ENCODE data around the gene COL4A4.

COL4A4 gene

GRCh38 chr2:226978300-226978699, 185.7 kb downstream of the COL4A4 start:
- DNase-seq = no peak

DNA sequence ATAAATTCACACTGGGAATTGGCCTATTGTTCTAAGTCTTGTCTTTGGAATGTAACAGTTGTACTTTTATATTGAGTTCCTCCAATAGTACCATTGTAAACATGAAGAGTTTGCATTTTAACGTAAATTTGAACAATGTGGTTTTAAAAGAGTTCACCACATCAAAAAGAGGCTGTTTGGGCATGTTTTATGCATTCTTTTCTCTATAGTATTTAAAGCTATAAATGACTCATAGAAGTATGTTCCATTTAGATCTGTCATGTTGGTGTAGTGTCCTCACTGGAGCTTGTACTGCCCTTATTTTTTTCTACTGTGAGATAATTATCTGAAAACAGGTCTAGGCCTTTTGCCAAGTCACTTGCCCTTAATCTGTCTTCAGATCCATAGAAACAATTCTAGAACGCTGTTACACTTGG, 186.2 kb downstream of the COL4A4 start:
- DNase-seq = peak in 1 of 3 experiments; percentile 31

GRCh38 chr2:226973816-226974215, 190.2 kb downstream of the COL4A4 start:
- no peak for DNase-seq

DNA sequence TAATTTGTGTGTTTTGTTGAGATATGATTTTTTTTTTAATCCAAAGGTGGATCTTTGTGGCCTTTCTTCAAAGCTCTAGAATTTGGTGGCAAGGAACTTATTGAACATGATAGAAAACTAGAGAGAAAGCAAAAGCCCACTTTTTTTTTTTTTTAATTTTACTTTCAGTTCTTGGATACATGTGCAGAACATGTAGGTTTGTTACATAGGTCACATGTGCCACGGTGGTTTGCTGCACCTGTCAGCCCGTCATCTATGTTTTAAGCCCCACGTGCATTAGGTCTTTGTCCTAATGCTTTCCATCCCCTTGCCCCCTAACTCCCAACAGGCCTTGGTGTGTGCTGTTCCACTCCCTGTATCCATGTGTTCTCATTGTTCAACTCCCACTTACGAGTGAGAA, 192.2 kb downstream of the COL4A4 start:
- no peak for DNase-seq

DNA sequence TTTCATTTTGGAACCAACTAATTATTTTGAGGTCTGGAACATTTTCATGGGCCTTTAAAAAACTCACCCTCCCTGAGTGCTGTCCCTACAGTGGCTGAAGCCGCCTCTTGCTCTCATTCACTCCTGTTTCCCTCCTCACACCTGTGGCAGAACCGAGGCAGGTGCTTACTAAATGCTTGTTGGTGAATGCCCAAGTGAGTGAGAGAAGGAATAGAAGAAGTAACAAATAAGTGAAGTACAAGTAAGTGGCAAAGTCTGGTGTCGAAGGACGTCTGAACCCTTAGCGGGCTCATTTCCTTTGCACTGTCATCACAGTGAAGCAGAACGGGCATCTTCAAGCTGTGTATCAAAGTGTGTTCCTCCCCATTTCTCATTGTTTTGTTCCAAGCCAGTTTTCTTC, 192.9 kb downstream of the COL4A4 start:
- no peak for DNase-seq

DNA sequence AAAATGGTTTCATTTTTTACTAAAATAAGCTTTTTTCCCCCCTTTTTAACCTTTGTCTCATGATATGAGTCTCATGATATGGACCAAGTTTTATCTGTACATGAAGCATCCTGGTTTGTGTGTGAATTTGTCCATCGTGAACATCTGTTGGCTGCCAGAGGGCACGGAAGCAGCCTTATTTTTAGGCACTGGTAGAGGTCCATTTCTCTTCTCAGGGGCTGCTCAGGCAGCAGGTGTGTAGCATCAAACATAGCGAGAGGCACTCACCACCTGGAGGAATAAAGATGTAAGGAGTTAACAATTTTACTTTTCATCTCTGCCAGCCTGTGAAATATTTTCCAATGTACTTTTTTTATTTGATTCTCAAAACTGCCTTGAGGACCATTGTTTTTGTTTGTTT, 193.6 kb downstream of the COL4A4 start:
- no peak for DNase-seq

GRCh38 chr2:226969417-226970080, 194.5 kb downstream of the COL4A4 start:
- DNase-seq = no peak

- no peak for DNase-seq
These were observed 198.6 kb downstream of the COL4A4 start for GRCh38 chr2:226965376-226965775.

DNA sequence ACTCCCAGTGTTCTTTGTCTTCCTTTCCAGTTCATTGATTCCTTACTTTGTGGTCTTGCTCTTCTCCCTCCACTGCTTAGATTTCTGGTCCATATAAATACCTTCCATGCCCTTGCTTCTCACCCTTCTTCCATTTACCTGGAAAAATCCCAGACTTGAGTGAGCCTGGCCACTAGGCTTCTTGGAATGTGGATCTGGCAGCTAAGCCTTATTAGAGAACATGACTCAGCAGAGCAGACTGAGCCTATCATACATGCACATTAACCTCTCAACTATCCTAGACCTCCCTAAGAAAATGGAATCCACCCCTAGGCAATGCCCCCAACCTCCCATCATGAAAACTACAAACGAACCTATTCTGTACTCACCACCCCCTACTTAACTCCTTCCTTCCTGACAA, 200.5 kb downstream of the COL4A4 start:
- DNase-seq = no peak

- DNase-seq = no peak
These were observed 201.7 kb downstream of the COL4A4 start for GRCh38 chr2:226962176-226962773.

GRCh38 chr2:226959418-226959817, 204.6 kb downstream of the COL4A4 start:
- no peak for DNase-seq

DNA sequence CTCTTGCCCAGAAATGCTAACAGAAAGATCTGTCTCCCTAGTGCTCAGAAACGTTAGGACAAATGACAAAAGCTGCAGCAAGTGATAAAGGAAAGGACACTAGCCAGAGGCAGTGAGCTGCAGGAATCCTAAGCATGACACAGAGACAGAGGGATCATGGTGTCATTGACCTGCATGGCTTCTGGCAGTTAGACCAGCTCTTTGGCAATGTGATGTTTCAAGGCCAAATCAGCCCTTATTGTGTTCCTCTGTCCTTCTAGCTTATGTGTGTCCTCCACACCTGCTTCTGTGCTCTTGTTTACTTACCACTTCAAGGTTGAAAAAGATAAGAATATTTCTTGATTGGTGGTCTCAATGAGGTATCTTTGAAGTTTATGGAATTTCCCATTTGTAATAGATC, 207.3 kb downstream of the COL4A4 start:
- DNase-seq = no peak

DNA sequence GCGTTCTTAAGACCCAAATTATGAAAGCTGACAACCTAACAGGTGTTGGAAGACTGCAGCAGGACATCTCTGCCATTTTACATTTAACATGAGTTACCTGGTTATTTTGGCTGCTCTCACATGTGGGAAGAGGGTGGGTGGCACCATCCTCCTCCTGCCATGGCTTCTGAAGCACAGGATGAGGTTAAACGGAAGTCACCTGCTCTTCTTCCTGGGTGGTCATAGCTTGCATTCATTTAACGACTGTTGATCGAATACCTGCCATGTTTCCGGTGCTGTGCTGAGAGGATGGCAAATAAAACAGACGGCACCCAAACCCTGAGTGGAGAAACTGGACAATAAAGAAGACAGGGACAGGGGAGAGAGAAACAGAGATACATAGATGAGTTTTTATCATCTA, 210.2 kb downstream of the COL4A4 start:
- DNase-seq = no peak

GRCh38 chr2:226953206-226953605, 210.8 kb downstream of the COL4A4 start:
- DNase-seq = no peak

All from NCI-H1417 (cell line).